HG02642 (cell line): Measurements from ENCODE around the gene SIGLEC8.
"Not testable (repeated sequence)": the region's sequence is repeated elsewhere in the genome, so short reads cannot be mapped to it uniquely, and the experiment has no call there.

ENCODE experiments used
- ATAC-seq: cut with Tn5 transposase; IDR thresholded peaks from one replicate; pipeline ENCODE4 v1.9.1; 2021; ENCODE audit warnings: mild to moderate bottlenecking; ENCODE audit not compliant: unreplicated experiment, poor library complexity

The SIGLEC8 gene

DNA sequence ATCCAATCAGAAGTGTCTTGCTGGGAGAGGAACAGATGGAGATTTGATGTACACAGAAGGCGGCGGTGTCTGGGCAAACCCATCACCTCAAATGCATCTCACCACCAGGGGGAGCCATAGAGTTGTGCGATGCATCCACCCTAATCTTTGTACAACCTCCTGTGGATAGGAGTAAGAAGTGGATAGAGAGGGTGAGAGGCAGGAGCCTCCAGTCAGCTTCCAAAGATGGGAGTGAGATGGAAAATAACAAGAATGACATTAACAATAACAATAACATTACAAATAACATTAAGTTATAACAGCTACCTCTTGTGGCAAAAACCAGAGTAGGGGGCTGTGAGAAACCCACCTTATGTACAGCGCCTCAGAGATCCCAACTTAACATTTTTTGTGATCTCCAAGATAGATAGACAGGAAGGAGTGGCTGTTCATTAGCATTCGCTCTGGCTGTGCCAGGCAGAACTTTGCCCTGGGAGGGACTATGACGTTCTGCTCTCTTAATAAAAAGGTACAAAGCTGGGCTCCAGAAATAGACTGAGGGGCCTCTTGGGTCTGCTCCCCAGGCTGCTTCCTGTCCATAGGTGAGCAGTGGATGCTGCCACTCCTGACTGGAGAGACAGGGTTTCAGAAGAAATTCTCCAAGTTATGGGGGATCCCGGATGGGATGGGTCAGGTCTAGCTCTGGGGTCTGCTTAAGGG is 14.9 kb upstream of the SIGLEC8 start:
- ATAC-seq = no peak

DNA sequence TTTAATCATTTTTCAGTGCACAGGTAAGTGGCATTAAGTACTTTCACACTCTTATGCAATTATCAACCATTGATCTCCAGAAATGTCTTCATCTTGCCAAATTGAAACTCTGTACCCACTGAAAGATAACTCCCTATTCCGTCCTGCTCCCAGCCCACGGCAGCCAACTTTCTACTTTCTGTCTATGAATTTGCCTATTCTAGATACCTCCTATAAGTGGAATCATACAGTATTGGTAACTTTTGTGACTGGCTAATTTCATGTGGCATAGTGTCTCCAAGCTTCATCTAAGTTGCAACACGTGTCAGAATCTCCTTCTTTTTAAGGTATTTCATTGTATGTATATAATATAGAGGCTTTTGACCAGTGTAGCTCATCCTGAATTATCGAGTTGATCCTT is 14.4 kb upstream of the SIGLEC8 start:
- no peak for ATAC-seq

DNA sequence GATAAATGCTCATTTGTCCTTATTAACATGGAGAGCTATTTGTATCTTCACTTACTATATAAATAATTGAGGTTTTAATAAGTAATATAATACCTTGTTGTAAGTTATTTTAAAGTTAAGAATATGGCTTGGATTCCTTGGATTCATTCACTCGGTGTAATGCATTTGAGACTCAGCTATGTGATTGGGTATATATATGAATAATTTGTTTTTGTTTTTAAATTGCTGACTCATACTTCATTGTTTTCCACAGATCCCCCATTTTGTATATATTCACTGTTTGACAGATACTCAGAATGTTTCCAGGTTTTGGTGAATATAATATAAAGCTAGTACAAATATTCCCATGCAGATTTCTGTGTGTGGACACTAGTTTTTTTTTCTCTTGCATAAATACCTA is 13.3 kb upstream of the SIGLEC8 start:
- no peak for ATAC-seq

DNA sequence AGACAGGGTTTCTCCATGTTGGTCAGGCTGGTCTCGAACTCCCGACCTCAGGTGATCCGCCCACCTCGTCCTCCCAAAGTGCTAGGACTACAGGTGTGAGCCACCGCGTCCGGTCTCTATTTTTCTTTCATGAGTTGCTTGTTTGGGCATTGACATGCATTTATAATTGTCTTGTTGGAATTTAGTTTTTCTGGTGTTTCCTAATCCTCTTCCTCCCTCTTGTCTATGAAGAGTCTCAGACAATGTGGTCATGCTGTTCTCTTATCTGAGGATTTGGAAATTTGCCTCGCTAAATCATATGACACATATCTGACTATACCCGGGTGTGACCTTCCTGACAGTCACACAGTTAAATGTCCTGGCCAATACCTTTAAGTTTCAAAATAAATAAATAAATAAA is 12.7 kb upstream of the SIGLEC8 start:
- no peak for ATAC-seq

DNA sequence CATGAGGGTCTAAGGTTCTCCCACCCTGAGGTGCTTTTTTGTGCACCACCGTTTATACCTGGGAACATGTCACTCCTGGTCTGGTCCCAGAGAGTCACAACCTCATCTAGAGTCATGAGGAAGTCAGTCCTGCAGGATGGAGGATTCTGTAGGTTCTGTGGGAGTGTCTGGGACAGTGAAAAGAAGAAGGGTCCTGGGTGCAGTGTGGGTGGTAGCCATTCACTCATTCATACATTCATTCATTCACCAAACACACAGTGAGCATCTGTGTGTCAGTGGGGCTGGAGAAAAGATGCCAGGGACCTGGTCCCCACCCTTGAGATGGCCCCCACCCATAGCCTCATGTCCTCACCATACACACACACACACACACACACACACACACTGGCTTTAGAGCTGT is 11.4 kb upstream of the SIGLEC8 start:
- no peak for ATAC-seq

DNA sequence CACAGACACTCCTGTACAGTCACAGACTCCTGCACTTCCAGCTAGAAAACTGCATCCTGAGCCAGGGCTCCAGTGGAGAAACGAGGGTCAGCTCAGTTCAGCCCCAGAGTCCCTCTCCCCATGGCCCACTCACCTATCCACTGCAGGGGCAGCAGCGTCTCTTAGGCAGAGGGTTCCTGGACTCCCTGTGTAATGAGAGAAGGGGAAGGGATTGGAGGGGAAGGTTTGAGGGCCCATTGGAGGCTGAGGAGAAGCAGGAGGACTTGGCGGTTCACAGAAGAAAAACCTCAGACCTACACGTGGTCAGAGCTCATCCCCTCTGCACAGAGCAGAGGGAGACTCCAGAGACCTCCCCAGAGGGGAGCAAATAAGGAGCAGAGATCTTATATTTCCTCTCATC is 10.9 kb upstream of the SIGLEC8 start:
- ATAC-seq = no peak

DNA sequence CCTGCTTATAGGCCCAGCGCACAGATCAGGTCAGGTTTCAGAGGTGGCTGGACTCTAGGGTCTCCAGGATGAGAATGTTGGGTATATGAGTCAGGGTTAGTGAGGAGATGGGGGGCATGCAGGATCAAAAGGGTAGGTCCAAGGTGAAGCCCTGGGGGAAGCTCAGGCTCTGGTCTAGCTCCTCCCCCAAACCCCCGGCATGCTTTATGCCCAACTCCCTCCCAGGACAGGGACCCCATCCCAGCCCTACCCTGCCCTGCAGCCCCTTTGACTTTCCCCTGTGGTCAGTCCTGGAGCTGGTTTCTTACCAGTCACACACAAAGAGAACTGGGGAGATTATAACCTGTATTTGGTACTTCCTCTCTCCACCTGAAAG is 10.3 kb upstream of the SIGLEC8 start:
- ATAC-seq = no peak

DNA sequence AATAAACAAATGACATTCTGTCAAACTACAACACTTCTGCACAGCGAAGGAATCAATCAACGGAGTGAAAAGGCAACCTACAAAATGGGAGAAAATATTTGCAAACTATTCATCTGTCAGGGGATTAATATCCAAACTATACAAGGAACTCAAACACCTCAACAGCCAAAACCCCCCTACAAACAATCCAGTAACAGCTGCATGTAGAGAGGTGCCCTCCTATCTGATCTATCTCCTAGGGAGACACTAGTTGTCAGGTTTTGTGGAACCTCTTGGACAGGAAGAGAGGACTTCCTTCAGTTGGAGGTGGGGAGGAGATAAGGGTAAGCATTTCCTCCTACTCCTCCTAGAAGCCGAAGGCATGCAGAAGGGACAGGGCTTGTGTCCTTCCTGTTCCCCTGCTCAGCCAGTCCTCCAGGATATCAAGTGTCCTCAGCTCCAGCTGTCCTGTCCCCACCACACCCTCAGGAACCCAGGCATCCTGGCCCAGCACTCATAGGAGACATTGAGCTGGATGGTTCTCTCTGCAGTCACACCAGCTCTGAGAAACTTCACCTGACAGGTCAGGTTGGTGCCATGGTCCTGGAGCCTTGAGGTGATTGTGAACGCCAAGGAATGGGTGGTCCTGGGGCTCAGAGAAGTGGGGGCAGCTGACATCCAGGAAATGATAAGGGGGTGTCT is 9.8 kb upstream of the SIGLEC8 start:
- ATAC-seq = no peak

DNA sequence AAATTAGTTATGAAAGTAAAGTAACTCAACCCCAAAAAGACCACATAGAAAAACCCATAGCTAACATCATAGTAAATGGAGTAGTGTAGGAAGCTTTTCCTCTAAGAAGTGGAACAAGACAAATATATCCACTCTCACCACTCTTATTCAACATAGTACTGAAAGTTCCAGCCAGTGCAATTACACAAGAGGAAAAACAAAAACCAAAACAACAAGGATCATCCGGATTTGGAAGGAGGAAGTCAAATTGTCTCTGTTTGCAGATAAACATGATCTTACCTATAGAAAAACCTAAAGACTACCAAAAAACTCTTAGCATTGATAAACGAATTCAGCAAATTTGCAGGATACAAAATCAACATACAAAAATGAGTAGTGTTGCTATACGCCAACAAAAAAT is 8.5 kb upstream of the SIGLEC8 start:
- no peak for ATAC-seq

DNA sequence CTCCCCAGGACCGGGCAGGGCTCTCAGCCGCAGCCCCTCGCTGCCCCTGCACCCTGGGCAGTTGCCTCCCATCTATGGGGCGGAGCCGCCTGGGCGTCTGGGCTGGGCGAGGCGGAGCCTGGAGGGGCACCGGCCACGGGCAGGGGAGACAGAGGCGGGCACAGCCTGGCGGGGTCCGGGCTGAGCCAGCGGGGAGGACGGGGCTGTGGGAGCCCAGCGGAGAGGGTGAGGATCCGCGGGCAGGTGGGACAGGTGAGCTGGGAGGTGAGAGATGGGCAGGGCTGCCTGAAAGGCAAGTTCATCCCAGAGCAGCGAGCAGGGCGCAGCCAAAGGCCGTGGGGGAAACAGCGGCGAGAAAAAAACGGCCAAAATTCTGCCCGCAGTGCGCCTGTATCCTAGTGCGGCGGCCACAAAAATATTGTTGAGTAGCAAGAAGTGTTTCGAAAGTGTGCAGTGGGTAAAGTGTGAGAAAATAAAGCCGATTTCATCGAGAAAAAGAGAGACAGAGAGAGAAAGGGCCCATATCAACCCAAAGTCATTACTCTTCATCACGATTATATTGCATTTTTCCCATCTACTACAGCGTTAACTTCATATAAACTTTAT is 5.8 kb upstream of the SIGLEC8 start:
- ATAC-seq = not testable (repeated sequence)

DNA sequence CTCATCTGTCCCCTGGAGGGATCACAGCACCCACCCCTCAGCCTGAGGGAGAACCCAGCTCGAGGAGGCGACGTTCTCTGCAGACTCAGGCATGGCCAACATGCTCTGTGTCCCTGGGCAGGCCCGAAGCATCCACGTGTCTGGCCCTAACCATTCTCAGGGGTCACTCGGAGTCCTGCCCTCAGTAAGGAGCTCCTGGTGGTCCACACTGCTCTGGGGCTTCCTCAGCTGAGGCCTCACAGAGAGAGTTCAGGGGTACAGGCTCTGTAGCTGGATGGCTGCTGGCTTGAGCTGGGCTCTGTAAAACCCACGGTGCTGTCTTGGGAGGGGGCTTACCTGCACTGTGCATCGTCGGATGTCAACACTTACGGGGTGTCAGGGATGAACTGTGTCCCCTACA is 4.4 kb upstream of the SIGLEC8 start:
- no peak for ATAC-seq

DNA sequence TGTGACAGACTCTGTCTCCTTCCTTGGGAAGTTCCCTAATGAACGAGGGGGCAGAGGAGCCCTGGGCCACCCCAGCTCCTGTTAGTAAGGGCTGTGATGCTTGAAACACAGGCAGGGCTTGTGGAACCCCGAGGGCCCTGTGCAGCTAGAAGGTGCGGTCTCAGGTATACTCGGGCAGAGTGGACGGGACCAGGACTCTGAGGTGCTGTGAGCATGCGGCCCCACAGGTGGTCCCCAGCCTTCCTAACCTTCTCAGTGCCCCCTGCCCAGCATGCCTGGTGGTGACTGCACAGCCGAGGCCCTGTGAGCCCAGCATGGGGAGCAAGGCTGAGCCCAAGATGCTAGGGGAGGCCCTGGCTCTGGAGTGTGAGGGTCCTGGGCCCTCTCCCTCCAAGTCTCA is 4.0 kb upstream of the SIGLEC8 start:
- no peak for ATAC-seq

DNA sequence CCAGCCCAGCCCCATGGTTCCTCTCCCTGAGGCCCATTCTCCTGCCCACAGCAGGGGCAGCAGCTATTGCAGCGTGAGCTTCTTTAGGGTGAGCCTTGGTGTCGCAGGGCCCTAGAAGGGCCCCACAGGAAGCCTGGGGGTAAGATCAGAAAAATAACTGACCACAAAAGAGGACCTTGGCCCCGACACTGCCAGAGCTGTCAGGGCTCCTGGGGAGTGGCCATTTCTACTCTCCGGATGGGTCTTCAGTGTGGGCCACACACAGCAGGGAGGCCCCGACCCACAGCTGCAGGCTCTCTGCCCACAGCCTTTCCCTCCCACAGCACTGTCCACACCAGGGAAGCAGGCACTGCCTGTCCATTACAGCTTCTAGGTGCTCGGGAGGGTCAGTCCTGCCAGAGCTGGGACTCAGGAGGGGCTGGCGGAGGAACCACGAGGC is 3.5 kb upstream of the SIGLEC8 start:
- ATAC-seq = no peak

DNA sequence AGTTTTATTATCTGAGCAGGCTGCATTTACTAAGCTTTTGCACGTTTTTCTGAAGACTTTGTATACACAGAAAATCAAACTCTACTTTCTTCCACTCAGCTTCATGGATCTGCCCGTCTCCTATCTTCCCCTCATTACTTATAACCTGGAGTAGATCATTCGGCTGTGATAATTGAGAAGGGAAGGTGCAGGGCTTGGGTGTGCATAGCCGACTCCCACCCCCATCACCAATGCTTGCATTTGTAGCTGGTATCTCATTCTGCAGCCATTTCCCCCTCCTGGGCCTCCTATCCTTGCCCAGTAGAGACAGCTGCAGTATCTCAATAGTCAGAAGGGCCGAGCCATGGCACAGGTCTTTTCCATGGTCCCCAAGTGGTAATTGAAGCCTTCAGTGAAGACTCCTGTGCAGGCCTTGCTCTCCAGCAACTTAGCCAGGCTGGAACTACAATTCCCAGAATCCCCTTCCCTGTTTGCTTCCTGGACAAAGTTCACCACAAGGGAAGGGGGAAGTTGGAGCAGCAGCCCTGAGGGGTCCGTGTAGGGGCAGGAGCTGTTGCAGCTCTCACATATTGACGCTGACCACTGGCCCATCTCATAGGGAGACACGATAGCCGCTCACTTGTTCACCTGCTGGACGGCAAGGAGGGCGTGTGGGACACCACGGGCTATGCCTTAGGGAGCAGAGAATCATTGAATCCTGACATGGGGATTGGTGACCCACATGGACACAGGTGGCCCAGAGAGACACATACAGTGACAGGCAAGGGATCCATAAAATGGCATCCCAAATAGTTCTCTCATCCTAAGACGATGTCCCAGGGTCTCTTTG is 2.1 kb upstream of the SIGLEC8 start:
- no peak for ATAC-seq

DNA sequence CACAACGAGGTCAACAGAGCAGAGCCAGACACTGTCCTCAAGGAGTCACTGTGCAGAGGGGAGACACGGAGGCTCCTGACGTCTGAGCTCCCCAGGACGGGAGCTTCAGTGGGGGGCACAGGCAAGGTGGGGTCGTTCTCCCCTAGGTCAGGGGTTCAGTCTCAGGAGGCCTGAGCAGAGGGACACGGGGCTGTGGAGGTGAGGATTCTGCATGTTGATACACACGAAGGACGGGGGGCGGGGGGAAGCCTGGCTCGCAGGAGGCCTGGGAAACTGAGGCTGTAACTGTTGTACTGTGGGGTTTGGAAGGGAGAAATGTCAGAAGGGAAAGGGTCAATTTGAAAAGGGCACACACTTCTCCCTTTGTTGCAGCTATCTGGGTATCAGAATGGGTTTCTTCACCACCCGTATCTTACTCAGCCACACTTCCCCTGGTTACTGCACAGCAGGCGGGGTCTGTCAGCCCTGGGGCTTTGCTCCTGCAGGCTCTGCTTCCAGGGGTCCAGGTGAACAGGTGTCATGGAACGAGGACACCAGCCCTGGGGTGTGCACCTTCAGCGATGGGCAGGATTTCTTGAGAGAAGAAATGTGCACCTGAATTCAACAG is 748 bp upstream of the SIGLEC8 start:
- no peak for ATAC-seq

DNA sequence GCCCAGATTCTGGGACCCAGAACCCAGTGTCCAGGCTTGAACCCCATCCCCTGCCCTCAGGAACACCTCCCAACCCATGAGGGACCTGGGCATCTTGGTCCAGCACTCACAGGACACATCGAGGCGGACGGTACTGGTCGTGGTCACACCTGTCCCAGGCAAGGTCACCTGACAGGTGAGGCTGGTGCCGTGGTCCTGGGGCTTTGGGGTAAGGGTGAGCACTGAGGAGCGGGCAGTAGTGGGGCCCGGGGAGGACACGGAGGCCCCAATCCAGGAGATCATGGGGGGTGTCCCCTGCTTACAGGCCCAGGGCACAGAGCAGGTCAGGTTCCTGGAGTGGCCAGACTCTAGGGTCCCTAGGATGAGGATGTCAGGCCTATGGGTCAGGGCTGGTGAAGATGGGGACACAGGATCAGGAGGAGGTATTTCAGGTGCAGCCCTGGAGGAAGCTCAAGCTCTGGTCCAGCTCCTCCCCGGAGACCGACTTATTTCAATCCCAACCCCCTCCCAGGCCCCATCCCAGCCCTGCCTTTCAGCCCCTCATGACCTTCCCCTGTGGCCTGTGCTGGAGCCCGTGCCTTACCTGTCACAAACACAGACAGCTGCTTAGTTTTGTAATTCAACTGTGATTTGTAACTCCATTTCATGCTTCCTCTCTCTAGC is 772 bp downstream of the SIGLEC8 start:
- no peak for ATAC-seq

DNA sequence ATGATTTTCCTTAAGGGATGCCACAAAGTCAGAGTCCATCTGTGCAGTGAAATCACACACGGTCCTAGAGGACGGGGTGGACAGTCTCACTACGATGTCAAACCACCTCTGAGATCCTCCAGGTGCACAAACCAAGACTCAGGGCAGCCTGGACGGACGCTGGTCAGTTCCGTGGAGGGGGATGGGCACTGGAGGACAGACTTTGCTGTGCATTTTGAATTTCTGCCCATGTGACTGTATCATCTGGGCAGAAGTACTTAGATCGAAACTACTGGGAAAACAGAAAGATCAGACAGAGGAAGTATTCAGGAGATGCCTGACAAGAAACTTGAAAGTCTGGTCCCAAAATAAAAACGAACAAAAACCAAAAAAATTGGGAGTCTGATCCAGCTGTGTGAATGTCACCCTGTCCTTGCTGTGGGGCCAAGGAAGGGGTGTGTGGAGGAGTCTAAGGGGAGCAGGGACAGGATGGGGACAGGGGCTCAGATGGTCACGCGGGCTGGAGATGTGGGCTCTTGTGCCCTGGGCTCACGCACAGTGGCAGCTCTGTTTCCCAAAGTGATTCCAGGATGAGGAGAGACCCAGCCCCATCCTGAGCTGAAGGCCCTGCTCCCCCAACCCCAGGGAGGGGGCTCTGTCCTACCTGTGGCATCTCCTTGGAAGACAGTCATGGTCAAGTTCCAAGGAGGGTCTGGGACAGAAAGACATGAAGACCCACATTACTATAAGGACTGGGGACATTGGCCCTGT is 1.5 kb downstream of the SIGLEC8 start:
- no peak for ATAC-seq

DNA sequence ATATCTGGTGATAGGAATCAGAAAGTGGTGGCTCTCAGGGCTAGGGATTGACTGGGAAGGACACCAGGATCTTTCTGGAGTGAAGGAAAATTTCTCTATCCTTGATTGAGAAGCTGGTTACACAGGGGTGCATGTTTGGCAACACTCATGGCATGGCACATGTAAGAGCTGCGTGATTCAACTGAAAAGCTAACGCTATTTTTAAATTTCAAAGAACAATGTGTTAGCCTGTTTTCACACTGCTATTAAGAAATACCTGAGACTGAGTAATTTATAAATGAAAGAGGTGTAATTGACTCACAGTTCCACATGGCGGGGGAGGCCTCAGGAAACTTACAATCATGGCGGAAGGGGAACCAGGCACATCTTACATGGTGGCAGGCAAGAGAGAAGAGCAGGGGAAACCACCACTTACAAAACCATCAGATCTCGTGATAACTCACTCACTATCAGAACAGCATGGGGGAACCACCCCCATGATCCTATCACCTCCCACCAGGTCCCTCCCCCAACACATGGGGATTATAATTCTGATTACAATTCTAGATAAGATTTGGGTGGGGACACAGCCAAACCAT is 7.4 kb downstream of the SIGLEC8 start:
- ATAC-seq = no peak

DNA sequence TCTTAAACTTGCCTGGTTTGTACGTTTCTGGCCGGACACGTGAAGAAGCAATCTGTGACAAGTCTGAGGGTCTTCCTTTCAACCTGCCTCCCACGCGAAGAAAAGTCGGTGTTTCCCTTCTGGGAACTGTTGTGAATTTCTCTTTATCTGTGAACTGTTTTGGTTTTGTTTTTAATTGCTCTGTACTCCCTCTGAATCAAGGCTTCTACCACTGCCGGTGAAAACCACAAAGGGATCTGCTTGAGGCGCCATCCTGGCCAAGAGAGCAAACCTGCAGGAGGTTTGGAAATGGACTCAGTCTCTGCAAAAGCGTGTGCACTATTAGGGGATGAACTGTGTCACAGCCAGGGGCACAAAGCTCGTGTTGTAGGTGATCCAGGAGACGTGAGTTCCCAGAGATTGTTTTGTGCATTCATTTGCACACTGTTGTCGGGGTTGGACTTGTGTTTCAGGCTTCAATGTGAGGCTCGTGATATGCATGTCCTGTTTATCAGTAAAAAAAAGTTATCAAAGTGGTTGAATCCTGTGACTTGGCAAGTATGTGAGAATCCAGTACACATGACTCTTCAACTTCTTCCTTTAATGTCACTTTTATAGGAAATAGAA is 9.7 kb downstream of the SIGLEC8 start:
- no peak for ATAC-seq
